ENCODE measurements around the gene IQGAP3. TPM values are rescaled to one million over a fixed set of nuclear protein-coding genes. Genes with fewer than 3 reads are reported as not detected.

Gene IQGAP3
- total and polyA plus RNA-seq, 2 experiments from 2014 or later = 11.9 to 31.8 TPM

- TF ChIP-seq ZNF462 (CRISPR knock-in tag; IDR thresholded peaks at IDR 0.05) (no peak), REST (IDR thresholded peaks at IDR 0.05; ENCODE audit: unreplicated experiment) (no peak), CTCF (conservative IDR thresholded peaks at IDR 0.05; ENCODE audit: low read depth in 2 of 2) (no peak), ZNF114 (CRISPR knock-in tag; IDR thresholded peaks at IDR 0.05) (no peak), NANOG (IDR thresholded peaks at IDR 0.05; ENCODE audit: borderline replicate concordance) (no peak), POLR2AphosphoS5 (IDR thresholded peaks at IDR 0.05; ENCODE audit: low read depth) (no peak)
Measured at GRCh38 chr1:156495401-156496140, 76.8 kb downstream of the IQGAP3 start (continued).

All from GM23338 (cell line).